ENCODE data around the gene NDUFB11. TPM values are rescaled to one million over a fixed set of nuclear protein-coding genes. Genes with fewer than 3 reads are reported as not detected.

Gene NDUFB11
- total and polyA plus RNA-seq, 9 of the 15 experiments (the other 6 are each of a cell fraction or from before 2014, with no cell fraction given) = 20.9 to 269 (median 86.8) TPM

DNA sequence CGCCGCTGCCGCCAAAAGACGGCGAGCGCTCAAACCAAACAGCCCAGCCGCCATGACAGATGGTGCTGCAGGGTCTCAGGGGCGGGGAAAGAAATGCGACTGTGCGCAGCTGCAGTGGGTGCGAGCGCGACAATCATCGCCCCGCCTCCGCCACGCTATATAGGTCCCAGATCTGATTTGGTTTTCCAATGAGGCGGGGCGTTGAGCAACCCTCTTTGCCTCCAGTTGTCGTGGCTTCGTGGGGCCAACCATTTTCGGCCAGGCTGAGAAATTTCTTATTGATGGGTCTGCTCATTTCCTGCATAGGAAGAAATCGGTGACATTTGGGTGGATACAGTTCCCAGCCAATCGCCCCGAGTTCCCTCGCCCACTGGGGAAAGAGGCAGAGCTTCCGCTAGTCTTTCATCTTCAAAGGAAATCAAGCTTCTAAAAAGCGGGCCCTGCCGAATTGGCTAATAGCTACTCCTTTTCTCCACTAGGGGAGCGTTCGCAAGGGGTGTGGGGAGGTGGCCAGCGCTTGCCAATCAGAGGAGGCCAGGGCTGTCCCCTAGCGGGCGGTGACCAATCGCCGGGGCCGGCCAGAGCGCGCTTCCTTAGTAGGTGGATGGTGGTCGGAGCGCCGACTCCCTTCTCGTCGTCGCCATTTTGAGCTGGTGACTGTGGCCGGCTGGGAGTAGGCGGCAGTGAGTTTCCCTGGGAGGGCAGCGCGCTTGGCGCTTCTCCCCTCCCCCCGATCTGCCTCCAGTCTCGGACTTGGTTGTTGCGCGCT lies at the start of gene NDUFB11, which contains the start of gene RBM10 (continued):
- TF ChIP-seq SMAD3 (CRISPR knock-in tag; conservative IDR thresholded peaks at IDR 0.05) (no peak), ZNF212 (CRISPR knock-in tag; IDR thresholded peaks at IDR 0.05) (no peak), ZBTB34 (CRISPR knock-in tag; IDR thresholded peaks at IDR 0.05) (no peak), ZNF436 (CRISPR knock-in tag; IDR thresholded peaks at IDR 0.05) (no peak), ZNF239 (CRISPR knock-in tag; IDR thresholded peaks at IDR 0.05) (no peak), STAT5A (IDR thresholded peaks at IDR 0.05; ENCODE audit: borderline replicate concordance, low read length) (no peak), CTBP1 (IDR thresholded peaks at IDR 0.05; ENCODE audit: borderline replicate concordance) (no peak; the same call in 1 of the 2 replicates), ZNF507 (tag; conservative IDR thresholded peaks at IDR 0.05) (no peak), ZNF384 (IDR thresholded peaks at IDR 0.05; ENCODE audit: low read depth, low read length) (no peak), ZNF174 (CRISPR knock-in tag; IDR thresholded peaks at IDR 0.05) (no peak), BCL6 (CRISPR knock-in tag; IDR thresholded peaks at IDR 0.05) (no peak), MCM7 (IDR thresholded peaks at IDR 0.05) (no peak), JUND (IDR thresholded peaks at IDR 0.05; ENCODE audit: borderline replicate concordance, low read depth, low read length) (no peak), JUND (tag; IDR thresholded peaks at IDR 0.05; ENCODE audit: borderline replicate concordance, low read depth, low read length) (0 out of 3 replicates have a peak, but pooled peaks have one; percentile 18), ZC3H8 (IDR thresholded peaks at IDR 0.05) (no peak), ZBTB2 (IDR thresholded peaks at IDR 0.05) (no peak), DACH1 (IDR thresholded peaks at IDR 0.05; ENCODE audit: partially characterized antibody) (no peak), KAT2B (IDR thresholded peaks at IDR 0.05; ENCODE audit: low read depth, low read length) (peak; percentile 43), NUFIP1 (IDR thresholded peaks at IDR 0.05; ENCODE audit: partially characterized antibody) (no peak), EGR1 (conservative IDR thresholded peaks at IDR 0.05) (no peak), ZNF707 (CRISPR knock-in tag; conservative IDR thresholded peaks at IDR 0.05) (no peak), U2AF2 (optimal IDR thresholded peaks at IDR 0.05; ENCODE audit: low read depth, low read length) (no peak), PHF8 (IDR thresholded peaks at IDR 0.05; ENCODE audit: borderline replicate concordance, low read length) (peak; percentile 80), CHD4 (IDR thresholded peaks at IDR 0.05; ENCODE audit: insufficient read depth, insufficient replicate concordance, low read depth, low read length, poor library complexity, severe bottlenecking) (no peak), RHOXF2B (CRISPR knock-in tag; conservative IDR thresholded peaks at IDR 0.05) (no peak)
- TF ChIP-seq, protein P1, sequence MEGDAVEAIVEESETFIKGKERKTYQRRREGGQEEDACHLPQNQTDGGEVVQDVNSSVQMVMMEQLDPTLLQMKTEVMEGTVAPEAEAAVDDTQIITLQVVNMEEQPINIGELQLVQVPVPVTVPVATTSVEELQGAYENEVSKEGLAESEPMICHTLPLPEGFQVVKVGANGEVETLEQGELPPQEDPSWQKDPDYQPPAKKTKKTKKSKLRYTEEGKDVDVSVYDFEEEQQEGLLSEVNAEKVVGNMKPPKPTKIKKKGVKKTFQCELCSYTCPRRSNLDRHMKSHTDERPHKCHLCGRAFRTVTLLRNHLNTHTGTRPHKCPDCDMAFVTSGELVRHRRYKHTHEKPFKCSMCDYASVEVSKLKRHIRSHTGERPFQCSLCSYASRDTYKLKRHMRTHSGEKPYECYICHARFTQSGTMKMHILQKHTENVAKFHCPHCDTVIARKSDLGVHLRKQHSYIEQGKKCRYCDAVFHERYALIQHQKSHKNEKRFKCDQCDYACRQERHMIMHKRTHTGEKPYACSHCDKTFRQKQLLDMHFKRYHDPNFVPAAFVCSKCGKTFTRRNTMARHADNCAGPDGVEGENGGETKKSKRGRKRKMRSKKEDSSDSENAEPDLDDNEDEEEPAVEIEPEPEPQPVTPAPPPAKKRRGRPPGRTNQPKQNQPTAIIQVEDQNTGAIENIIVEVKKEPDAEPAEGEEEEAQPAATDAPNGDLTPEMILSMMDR (IDR thresholded peaks at IDR 0.05 in 2 of 3, conservative IDR thresholded peaks at IDR 0.05 in 1 of 3; ENCODE audit: insufficient read depth in 2 of 3, low read depth in 1 of 3, low read length in 3 of 3) = peak; percentile 66 to 80 (median 69)
